ENCODE data around the gene ZNF280B. TPM values are rescaled to one million over a fixed set of nuclear protein-coding genes. Genes with fewer than 3 reads are reported as not detected.
A peak's percentile ranks its signal among the peaks of the same experiment; 100 is the strongest.

ZNF280B gene
- total and polyA plus RNA-seq, 9 of the 15 experiments (the other 6 are each of a cell fraction or from before 2014, with no cell fraction given): 7.7 to 29.9 (median 20.0) TPM

DNA sequence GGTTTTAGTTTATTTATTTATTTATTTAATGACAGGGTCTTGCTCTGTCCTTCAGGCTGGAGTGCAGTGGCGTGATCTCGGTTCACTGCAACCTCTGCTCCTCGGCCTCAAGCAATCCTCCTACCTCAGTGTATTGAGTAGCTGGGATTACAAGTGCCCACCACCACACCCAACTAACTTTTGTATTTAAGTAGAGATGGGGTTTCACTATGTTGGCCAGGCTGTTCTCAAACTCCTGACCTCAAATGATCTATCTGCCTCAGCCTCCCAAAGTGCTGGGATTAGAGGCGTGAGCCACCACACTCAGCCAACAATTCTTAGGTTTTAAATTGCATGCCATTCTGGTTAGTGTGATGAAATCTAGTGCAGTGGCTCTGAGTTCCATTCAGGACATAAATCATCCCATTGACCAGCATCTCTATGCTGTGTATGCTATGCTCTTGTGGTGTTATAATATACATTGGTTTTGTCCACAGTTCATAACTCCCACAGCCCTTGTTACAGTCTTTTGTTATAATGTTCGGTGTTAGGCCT lies 28.5 kb downstream of the ZNF280B start (continued):
- TF ChIP-seq CHD7 (IDR thresholded peaks at IDR 0.05; ENCODE audit: low read depth, low read length) (no peak), ETV1 (tag; conservative IDR thresholded peaks at IDR 0.05; ENCODE audit: low read depth) (0 out of 2 replicates have a peak, but pooled peaks have one; percentile 5), ZNF584 (CRISPR knock-in tag; IDR thresholded peaks at IDR 0.05; ENCODE audit: low read depth) (no peak), PHTF2 (CRISPR knock-in tag; IDR thresholded peaks at IDR 0.05) (no peak), KDM5B (IDR thresholded peaks at IDR 0.05; ENCODE audit: insufficient replicate concordance, low read depth, low read length) (no peak), CHCHD3 (CRISPR knock-in tag; IDR thresholded peaks at IDR 0.05) (no peak), ZBTB49 (CRISPR knock-in tag; IDR thresholded peaks at IDR 0.05; ENCODE audit: borderline replicate concordance) (no peak), ZZZ3 (IDR thresholded peaks at IDR 0.05) (no peak), ATF6 (CRISPR knock-in tag; IDR thresholded peaks at IDR 0.05) (no peak)
- TF ChIP-seq, protein P1, sequence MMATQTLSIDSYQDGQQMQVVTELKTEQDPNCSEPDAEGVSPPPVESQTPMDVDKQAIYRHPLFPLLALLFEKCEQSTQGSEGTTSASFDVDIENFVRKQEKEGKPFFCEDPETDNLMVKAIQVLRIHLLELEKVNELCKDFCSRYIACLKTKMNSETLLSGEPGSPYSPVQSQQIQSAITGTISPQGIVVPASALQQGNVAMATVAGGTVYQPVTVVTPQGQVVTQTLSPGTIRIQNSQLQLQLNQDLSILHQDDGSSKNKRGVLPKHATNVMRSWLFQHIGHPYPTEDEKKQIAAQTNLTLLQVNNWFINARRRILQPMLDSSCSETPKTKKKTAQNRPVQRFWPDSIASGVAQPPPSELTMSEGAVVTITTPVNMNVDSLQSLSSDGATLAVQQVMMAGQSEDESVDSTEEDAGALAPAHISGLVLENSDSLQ (IDR thresholded peaks at IDR 0.05): peak; percentile 93

Data from K562 (cell line).